Sigmoid colon (tissue), 7 donors: ENCODE data around the gene FKBP9. TPM values are rescaled to one million over a fixed set of nuclear protein-coding genes. Genes with fewer than 3 reads are reported as not detected.
A peak's percentile ranks its signal among the peaks of the same experiment; 100 is the strongest.

ENCODE experiments used
- DNase-seq: peaks from one replicate; pipeline ENCODE4 v3.0.0-alpha.2; 2019
- H3K27ac ChIP-seq, 4 donors: fragments of 200-600 bp; sonication (generic); one replicate each; pipeline ENCODE4 v1.5.1; 2016 to 2019; ENCODE audit warnings: mild to moderate bottlenecking in 1 of 4
- H3K27me3 ChIP-seq, 3 donors: fragments of 200-600 bp; sonication (generic); one replicate each; pipeline ENCODE4 v1.5.1; 2019; ENCODE audit warnings: mild to moderate bottlenecking in 1 of 3
- H3K36me3 ChIP-seq, 4 donors: fragments of 200-600 bp; sonication (generic); one replicate each; pipeline ENCODE4 v1.5.1; 2016 to 2019
- H3K4me1 ChIP-seq, 4 donors: fragments of 200-600 bp; sonication (generic); one replicate each; pipeline ENCODE4 v1.5.1; 2017 to 2019
- H3K4me3 ChIP-seq, 4 donors: fragments of 200-600 bp; sonication (generic); one replicate each; pipeline ENCODE4 v1.5.1; 2017 to 2019; ENCODE audit warnings: mild to moderate bottlenecking in 2 of 4, moderate library complexity in 1 of 4
- H3K9me3 ChIP-seq, 4 donors: fragments of 200-600 bp in 3 of 4; sonication (generic) in 3 of 4; one replicate each; pipeline versions ENCODE4 v1.5.1 to v1.6.1; 2013 to 2019
- CTCF ChIP-seq, 4 experiments: fragments of 450-650 bp in 3 of 4; fragments of 200-600 bp in 1 of 4; IDR thresholded peaks; one replicate each; pipeline ENCODE4 v1.5.1; 2016 to 2019; ENCODE audit warnings: antibody characterized with exemption in 4 of 4, mild to moderate bottlenecking in 3 of 4, moderate library complexity in 2 of 4
- EP300 ChIP-seq, 4 donors: sonication (generic); formaldehyde crosslinking; IDR thresholded peaks; one replicate each; pipeline ENCODE4 v1.6.1; 2017; ENCODE audit warnings: antibody characterized with exemption in 4 of 4
- POLR2A ChIP-seq, 2 donors: fragments of 450-650 bp; IDR thresholded peaks; one replicate each; pipeline ENCODE4 v1.6.1; 2016; ENCODE audit warnings: antibody characterized with exemption in 2 of 2, mild to moderate bottlenecking in 2 of 2, moderate library complexity in 2 of 2
- POLR2AphosphoS5 ChIP-seq, 4 donors: sonication (generic); formaldehyde crosslinking; IDR thresholded peaks; one replicate each; pipeline ENCODE4 v1.6.1; 2017; ENCODE audit warnings: antibody characterized with exemption in 4 of 4
- WGBS, 2 donors: extraction: QIAGEN DNeasy Blood & Tissue Kit; methylation state at CpG; one replicate each; pipeline ENCODE4 v1.1.7; 2013; 5-methylcytosine and 5-hydroxymethylcytosine counted together
- intact Hi-C: fragments of 100-400 bp; cut with DNase I; formaldehyde crosslinking; loops from one replicate; pipeline ENCODE4 v1.15.1; 2023
- polyA plus RNA-seq, 3 donors: library from polyadenylated mRNA; stranded (reverse); fragments of 200-250 nt; gene quantifications; one replicate each; pipeline ENCODE4 v1.2.3, GENCODE V29; 2013
- total RNA-seq, 4 donors: library from RNA; depleted of rRNA; stranded (reverse); fragments of >200 nt; gene quantifications; one replicate each; pipeline ENCODE4 v1.1.0, GENCODE V29; 2016
- donor health status: healthy with polysubstance abuse.
- donor health status: Bipolar disorder and iron deficiency.
- donor health status: healthy.

The FKBP9 gene, protein sequence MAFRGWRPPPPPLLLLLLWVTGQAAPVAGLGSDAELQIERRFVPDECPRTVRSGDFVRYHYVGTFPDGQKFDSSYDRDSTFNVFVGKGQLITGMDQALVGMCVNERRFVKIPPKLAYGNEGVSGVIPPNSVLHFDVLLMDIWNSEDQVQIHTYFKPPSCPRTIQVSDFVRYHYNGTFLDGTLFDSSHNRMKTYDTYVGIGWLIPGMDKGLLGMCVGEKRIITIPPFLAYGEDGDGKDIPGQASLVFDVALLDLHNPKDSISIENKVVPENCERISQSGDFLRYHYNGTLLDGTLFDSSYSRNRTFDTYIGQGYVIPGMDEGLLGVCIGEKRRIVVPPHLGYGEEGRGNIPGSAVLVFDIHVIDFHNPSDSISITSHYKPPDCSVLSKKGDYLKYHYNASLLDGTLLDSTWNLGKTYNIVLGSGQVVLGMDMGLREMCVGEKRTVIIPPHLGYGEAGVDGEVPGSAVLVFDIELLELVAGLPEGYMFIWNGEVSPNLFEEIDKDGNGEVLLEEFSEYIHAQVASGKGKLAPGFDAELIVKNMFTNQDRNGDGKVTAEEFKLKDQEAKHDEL
- total RNA-seq (100 to 1,000 TPM in 2 of 4 donors, 10 to 100 TPM in 2; 79.6 to 161 (median 114) TPM), polyA plus RNA-seq (10 to 100 TPM; 12.3 to 39.2 (median 19.2) TPM)

DNA sequence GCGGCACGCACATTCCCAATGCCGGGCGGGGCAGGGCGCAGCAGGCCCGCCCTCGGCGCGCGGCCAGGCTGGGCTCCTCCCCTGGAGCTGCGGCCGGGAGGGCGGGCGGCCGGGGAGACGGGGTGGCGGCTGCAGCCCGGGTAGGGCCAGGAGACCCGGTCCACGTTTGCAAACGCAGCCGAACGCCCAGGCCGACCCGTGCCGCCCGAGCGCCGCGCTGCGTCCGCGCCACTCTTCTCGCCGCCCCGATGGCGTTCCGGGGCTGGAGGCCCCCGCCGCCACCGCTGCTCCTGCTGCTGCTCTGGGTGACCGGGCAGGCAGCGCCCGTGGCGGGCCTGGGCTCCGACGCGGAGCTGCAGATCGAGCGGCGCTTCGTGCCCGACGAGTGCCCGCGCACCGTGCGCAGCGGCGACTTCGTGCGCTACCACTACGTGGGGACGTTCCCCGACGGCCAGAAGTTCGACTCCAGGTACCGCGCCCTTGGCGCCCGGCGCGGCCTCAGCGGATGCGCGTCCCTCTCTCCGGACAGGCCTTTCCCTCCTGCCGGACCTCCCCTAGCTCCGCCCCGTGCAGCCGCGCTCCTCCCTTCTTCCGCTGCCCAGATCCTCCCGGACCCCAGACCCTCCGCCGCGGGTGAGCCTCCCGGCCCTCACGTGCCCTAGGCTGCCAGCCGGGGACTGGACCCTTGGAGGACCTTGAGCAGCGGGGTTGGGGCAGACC is at the start of gene FKBP9:
Gene FKBP9, plus strand, starts transcription at position 115 of the 720 bp plus-strand sequence. Its CDS starts 134 bp downstream, at position 249.
- peaks cover 0 to 16% (median 11%) of the 10 kb centered on the region in 4 donors for H3K4me1 ChIP-seq
- DNase-seq, result peak; percentile 89
- WGBS, 2 donors, result 1 to 2% methylated on average over 91 of the region's 91 CpGs
- H3K4me3 ChIP-seq, result peak within 1 kb of the TSS; percentile 61 to 96 (median 82)
- H3K36me3 ChIP-seq, result no peaks in the 10 kb centered on the region
- no peaks in the 10 kb centered on the region for H3K27me3 ChIP-seq
- H3K9me3 ChIP-seq, result no peaks in the 10 kb centered on the region
- H3K27ac ChIP-seq, result peak within 1 kb of the TSS; percentile 90 to 93 (median 92)
- no peak for TF ChIP-seq EP300 (IDR thresholded peaks at IDR 0.05)
- TF ChIP-seq POLR2AphosphoS5 (IDR thresholded peaks at IDR 0.05), result peak; percentile 17 to 82 (median 81)
- TF ChIP-seq POLR2A (IDR thresholded peaks at IDR 0.05), result peak in 1 of 2 donors; percentile 59
- no peak for TF ChIP-seq CTCF (IDR thresholded peaks at IDR 0.05)
- intact Hi-C loops, result loop anchor here (2.0 to 5.0 kb wide), 3 partner anchors 15 to 105 kb away; partner anchors contain the start of genes KBTBD2 and NT5C3A

DNA sequence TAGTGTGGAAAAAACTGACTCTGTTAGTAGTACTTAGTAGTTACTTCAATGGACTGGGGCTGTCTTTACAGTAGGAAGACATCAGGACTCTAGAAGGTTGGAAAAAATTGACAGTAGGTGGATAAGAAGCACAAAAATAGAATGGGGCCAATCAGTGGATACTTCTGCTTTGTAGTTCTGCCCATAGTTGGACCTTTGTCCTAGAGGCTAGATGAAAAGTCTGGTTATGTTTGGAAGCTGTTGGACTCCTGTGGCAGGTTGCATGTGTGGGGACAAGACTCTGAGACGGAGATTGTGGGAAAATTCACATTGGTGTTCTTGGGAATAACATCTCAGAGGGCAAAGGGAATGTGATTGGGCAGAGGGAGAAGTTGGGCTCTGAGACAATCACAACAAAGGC is 47.0 kb upstream of the FKBP9 start:
- H3K9me3 ChIP-seq, result no peaks in the 10 kb centered on the region
- no peak overlapping the region for H3K27ac ChIP-seq
- no peak overlapping the region for H3K4me3 ChIP-seq
- intact Hi-C loops, result no loop called here
- no peak for DNase-seq
- no peaks in the 10 kb centered on the region for H3K27me3 ChIP-seq
- WGBS, 2 donors, result 80 to 89% methylated on average over 1 of the region's 1 CpG
- peaks cover 0 to 4% (median 3%) of the 10 kb centered on the region in 4 donors for H3K4me1 ChIP-seq
- no peak for TF ChIP-seq POLR2A (IDR thresholded peaks at IDR 0.05)
- TF ChIP-seq EP300 (IDR thresholded peaks at IDR 0.05), result no peak
- no peak for TF ChIP-seq CTCF (IDR thresholded peaks at IDR 0.05)
- TF ChIP-seq POLR2AphosphoS5 (IDR thresholded peaks at IDR 0.05), result no peak
- peaks cover 0 to 14% (median 0%) of the 10 kb centered on the region in 4 donors for H3K36me3 ChIP-seq

- H3K36me3 ChIP-seq, result peaks cover 5 to 51% (median 10%) of the 10 kb centered on the region in 4 donors
Observed at GRCh38 chr7:32914184-32914583, 43.1 kb upstream of the FKBP9 start.

More at GRCh38 chr7:32914184-32914583, 43.1 kb upstream of the FKBP9 start:
- Histone ChIP-seq H3K27ac (no peak overlapping the region), H3K9me3 (no peaks in the 10 kb centered on the region), H3K4me1 (no peaks in the 10 kb centered on the region), H3K27me3 (no peaks in the 10 kb centered on the region), H3K4me3 (no peak overlapping the region)
- intact Hi-C loops, result no loop called here
- 72 to 95% methylated on average over 1 of the region's 1 CpG for WGBS, 2 donors
- TF ChIP-seq CTCF (IDR thresholded peaks at IDR 0.05) (no peak), EP300 (IDR thresholded peaks at IDR 0.05) (no peak), POLR2AphosphoS5 (IDR thresholded peaks at IDR 0.05) (no peak), POLR2A (IDR thresholded peaks at IDR 0.05) (no peak)
- DNase-seq, result no peak
